Measurements from ENCODE around the gene GFAP.

Gene GFAP

DNA sequence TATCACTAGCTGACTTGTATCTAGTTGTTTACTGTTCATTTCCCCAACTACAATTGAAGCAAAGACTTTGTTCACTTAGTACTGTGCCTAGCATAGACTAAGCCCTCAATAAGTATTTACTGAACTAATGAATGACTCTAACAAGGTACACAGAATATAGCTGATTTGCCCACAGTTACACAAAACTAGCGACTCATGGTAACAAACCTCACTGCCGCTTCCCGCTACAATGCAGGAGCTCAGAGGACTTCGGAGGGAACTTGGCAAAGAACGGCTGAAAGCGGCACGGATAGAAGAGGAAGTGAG is 16.6 kb downstream of the GFAP start:
- DNase-seq = no peak

- DNase-seq = no peak
Observed at GRCh38 chr17:44894642-44895041, 20.7 kb downstream of the GFAP start.

- DNase-seq = no peak
Observed at GRCh38 chr17:44892250-44892649, 23.1 kb downstream of the GFAP start.

DNA sequence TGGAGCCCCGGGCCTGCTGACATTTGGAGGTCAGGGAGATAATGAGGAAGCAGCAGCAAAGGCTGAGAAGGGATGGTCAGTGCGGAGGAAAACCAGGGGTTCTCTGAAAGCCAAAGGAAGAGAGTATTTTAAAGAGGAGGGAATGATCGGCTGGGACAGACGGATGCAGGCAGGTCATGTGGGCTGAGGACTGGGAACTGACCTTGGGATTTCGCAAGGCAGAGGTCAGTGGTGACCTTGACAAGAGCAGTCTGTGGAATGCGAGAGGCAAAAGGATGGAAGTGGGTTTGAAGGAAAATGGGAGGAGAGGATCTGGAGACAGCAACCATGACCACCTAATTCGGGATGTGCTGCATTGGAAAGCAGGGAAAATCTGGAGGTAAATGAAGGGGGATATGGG is 26.3 kb downstream of the GFAP start:
- DNase-seq = no peak

- no peak for DNase-seq
Observed at GRCh38 chr17:44887971-44888954, 27.0 kb downstream of the GFAP start.

DNA sequence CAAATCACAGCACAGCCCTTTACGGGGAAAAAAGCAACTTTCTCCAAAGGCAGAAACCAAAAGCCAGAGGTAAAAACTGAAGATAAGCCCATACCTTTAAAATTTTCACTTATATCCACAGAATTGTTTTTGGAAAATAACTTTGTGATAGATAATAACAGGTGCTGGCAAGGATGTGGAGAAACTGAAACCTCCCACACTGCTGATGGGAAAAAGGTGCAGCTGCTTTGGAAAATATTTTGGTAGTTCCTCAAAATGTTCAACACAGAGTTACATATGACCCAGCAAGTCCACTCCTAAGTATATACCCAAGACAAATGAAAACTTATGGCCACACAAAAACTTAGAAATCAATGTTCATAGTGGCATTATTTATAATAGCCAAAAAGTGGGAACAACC is 28.3 kb downstream of the GFAP start:
- no peak for DNase-seq

DNA sequence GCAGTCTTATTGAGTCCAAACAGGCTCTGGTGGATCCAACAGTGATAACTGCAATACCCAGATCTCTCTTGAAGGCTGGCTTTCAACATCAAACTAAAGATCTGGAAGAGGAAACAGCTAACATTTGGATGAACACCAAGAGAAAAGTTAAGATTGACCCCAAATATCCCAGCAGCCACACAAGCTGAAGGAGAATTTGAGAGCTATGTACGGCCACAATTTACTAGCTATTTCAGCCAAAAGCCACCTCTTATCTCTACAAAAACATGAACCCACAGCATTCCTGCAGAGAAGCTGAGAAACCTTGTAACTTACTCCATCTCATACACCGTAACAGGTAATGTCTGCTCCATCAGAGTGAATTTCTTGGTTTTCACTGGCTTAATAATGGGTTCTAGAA is 30.4 kb downstream of the GFAP start:
- DNase-seq = no peak

DNA sequence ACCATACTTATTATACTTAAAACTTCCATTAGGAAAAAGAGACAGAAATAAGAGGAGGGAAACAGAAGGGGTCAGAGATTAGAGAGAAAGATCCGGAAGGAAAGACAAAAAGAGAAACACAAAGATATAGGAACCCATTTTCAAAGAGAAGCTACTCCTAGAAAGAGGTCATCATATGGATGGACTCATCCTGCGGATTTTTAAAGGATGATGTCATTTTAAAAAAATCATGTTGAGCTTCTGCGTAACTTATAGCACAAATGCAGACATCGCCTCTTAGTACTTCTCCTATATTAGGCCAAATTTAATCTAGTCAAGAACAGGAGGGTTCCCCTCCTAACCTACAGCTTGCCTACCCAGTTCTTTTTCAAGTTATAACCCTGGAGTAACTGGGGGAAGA is 34.2 kb downstream of the GFAP start:
- no peak for DNase-seq

- DNase-seq = no peak
Observed at GRCh38 chr17:44880062-44880461, 35.2 kb downstream of the GFAP start.

GRCh38 chr17:44879376-44879775 is 35.9 kb downstream of the GFAP start:
- DNase-seq = no peak

- DNase-seq = peak; percentile 39
Observed at GRCh38 chr17:44878627-44879221, 36.6 kb downstream of the GFAP start.

DNA sequence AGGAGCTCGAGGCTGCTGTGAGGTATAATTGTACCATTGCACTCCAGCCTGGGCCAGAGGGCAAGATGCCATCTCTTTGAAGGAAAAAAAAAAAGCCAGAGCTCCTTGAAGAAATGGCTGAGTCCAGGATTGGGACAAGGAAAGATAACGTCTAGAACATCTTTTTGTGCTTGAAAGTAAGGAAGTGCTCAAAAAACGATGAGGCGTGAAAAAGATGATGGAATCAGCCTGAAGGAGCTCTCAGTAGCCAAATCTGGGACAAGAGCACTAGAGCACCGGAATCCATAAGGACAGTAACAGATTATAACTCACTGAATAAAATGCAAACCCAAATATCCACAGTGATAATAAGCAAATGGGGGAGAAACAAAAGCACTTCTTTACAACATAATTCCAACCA is 38.2 kb downstream of the GFAP start:
- no peak for DNase-seq

DNA sequence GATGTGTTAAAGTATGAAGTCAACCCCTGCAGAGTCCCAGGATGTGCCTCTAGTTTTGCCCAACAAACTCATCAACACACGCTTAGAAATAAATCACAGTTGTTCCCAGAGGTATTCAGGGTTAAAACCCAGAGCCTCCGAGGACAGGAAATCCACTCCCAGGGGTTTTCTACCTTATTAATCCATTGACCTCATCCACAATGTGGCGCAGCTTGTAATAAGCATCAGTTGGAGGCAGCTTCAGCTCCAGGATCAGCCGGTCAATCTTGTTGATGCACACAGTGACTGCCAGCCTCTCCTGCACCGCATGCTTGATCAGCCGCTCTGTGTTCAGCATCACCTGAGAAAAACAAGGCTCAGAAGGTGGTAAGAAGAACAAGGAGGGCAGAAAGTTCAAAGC is 39.5 kb downstream of the GFAP start:
- no peak for DNase-seq

- DNase-seq = peak; percentile 87
Observed at GRCh38 chr17:44872131-44872768, 43.0 kb downstream of the GFAP start.

- no peak for DNase-seq
Observed at GRCh38 chr17:44871556-44871955, 43.7 kb downstream of the GFAP start.

DNA sequence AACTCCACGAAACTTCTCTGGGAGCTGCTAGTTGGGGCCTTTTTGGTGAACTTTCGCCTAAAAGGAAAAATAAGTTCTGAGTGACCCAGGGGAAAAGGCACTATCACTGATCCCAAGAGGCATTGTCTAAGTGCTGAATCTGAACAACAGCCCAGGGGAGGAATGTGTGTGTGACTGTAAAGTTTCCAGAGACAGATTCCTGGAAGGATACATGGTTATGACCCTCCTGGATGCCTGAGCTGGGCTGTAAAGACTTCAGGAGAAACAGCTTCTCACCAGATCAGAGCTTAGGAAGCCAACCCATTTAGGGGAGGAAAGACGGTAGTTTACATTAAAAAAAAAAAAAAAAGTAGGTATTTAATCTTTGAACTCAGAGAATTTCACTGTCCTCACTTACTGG is 47.5 kb downstream of the GFAP start:
- no peak for DNase-seq

DNA sequence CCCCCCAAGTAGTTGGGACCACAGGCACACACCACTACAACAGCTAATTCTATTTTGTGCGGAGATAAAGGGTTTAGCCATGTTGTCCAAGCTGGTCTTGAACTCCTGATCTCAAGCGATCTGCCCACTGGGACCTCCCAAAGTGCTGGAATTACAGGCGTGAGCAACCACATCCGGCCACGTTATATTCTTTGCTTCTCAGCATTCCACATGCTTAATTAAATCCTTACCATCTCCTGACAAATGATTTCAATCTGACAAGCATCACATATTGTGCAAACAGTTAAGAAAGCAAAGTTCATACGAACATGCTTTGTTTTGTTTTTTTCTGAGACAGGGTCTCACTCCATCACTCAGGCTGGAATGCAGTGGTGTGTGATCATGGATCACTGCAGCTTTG is 49.4 kb downstream of the GFAP start:
- DNase-seq = no peak

- DNase-seq = peak; percentile 73
Observed at GRCh38 chr17:44865231-44865660, 50.1 kb downstream of the GFAP start.

GRCh38 chr17:44864831-44865230 is 50.5 kb downstream of the GFAP start:
- no peak for DNase-seq

- DNase-seq = no peak
Observed at GRCh38 chr17:44863061-44863918, 52.0 kb downstream of the GFAP start.

DNA sequence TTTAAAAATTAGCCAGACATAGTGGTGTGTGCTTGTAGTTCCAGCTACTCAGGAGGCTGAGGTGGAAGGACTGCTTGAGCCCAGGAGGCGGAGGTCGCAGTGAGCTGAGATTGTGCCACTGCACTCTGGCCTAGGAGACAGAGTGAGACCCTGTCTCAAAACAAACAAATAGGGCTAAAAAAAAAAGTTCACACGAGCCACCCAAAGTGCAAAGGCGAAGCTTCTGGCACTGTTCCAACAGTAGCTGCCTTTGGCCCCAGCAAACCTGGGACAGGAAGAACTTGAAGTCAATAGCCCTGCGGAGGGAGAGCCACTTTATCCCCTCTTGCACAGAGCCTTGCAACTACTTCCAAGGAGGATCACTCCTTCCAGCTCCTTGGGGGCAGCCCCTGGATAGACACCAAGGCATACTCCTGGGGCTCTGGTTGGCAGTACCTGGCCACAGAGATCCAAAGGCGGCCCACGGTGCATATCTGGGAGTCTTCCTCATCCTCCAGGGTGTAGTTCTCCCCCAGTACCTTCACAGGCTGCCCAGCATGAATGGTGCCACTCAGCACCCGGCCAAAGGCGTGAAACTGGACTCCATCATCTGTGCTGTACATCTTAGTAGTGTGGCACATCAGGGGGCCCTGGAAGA is 52.9 kb downstream of the GFAP start:
- no peak for DNase-seq

- DNase-seq = no peak
Observed at GRCh38 chr17:44859701-44860100, 55.6 kb downstream of the GFAP start.

DNA sequence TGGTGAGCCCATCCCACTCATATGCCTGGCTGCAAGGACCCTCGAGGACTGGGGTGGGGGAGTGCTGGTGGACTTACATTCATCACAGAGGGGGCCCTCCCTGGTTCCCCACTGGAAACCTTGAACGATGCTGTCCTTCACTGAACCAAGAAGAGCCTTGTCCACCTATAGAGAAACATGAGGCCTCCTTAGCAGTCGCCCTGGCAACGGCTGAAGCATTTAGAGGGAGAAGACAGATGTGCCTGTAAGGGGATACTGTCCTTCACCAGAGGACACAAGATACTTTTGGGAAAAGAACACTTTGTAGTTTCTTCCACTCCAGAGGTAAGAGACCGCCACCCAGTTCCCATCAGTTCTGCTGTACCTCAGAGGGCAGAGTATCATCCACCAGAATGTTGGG is 61.1 kb downstream of the GFAP start:
- DNase-seq = no peak
